Measurements from ENCODE around the gene MRNIP. TPM values are rescaled to one million over a fixed set of nuclear protein-coding genes. Genes with fewer than 3 reads are reported as not detected.

MRNIP gene
- total RNA-seq, 4 donors from 2014 or later: 13.7 to 44.9 (median 26.5) TPM

- TF ChIP-seq CTCF (IDR thresholded peaks at IDR 0.05): no peak
- TF ChIP-seq POLR2A (IDR thresholded peaks at IDR 0.05): no peak
- no peak for DNase-seq (ENCODE audit: low spot score in 2 of 2)
- H3K4me3 ChIP-seq (ENCODE audit: low read depth, poor library complexity, severe bottlenecking): no peak overlapping the region
- 95 to 100% methylated on average over 3 to 11 of the region's 14 CpGs for WGBS, 2 donors
- intact Hi-C loops (cut with DNase I; ENCODE audit: low total_unique reads): no loop called here
Observed at GRCh38 chr5:179868541-179868940, 9.9 kb upstream of the MRNIP start.

- intact Hi-C loops (cut with DNase I; ENCODE audit: low total_unique reads): no loop called here
- no peak overlapping the region for H3K4me3 ChIP-seq (ENCODE audit: low read depth, poor library complexity, severe bottlenecking)
- TF ChIP-seq POLR2A (IDR thresholded peaks at IDR 0.05) (no peak), CTCF (IDR thresholded peaks at IDR 0.05) (no peak)
- no peak for DNase-seq (ENCODE audit: low spot score in 2 of 2)
- 89 to 93% methylated on average over 8 to 10 of the region's 11 CpGs for WGBS, 2 donors
Observed at GRCh38 chr5:179867476-179867875, 8.9 kb upstream of the MRNIP start.

- WGBS, 2 donors: 90 to 96% methylated on average over 6 of the region's 6 CpGs
- intact Hi-C loops (cut with DNase I; ENCODE audit: low total_unique reads): no loop called here
- no peak overlapping the region for H3K4me3 ChIP-seq (ENCODE audit: low read depth, poor library complexity, severe bottlenecking)
- DNase-seq (ENCODE audit: low spot score in 2 of 2): no peak
- TF ChIP-seq POLR2A (IDR thresholded peaks at IDR 0.05) (no peak), CTCF (IDR thresholded peaks at IDR 0.05) (no peak)
Observed at GRCh38 chr5:179867079-179867465, 8.5 kb upstream of the MRNIP start.

- no peak for TF ChIP-seq POLR2A (IDR thresholded peaks at IDR 0.05)
- TF ChIP-seq CTCF (IDR thresholded peaks at IDR 0.05): no peak
Observed at GRCh38 chr5:179866241-179867078, 7.8 kb upstream of the MRNIP start.

GRCh38 chr5:179865491-179866240 is 7.0 kb upstream of the MRNIP start:
- intact Hi-C loops (cut with DNase I; ENCODE audit: low total_unique reads): no loop called here
- no peak for TF ChIP-seq POLR2A (IDR thresholded peaks at IDR 0.05)
- no peak for TF ChIP-seq CTCF (IDR thresholded peaks at IDR 0.05)
- DNase-seq (ENCODE audit: low spot score in 2 of 2): no peak
- no peak overlapping the region for H3K4me3 ChIP-seq (ENCODE audit: low read depth, poor library complexity, severe bottlenecking)
- 80 to 86% methylated on average over 15 of the region's 15 CpGs for WGBS, 2 donors

More at GRCh38 chr5:179866241-179867078, 7.8 kb upstream of the MRNIP start:
- whole genome bisulfite sequencing, 2 donors: 84 to 85% methylated on average over 20 to 21 of the region's 21 CpGs
- intact Hi-C loops (cut with DNase I; ENCODE audit: low total_unique reads): no loop called here
- DNase-seq (ENCODE audit: low spot score in 2 of 2): no peak
- H3K4me3 ChIP-seq (ENCODE audit: low read depth, poor library complexity, severe bottlenecking): no peak overlapping the region

Measured in lower leg skin (tissue), 4 donors.